ENCODE measurements around the gene DNAJC25.

The DNAJC25 gene

GRCh38 chr9:111678293-111678692 lies 47.2 kb downstream of the DNAJC25 start:
- H3K27ac Mint-ChIP-seq, result no peak overlapping the region
- DNase-seq (ENCODE audit: low spot score in 2 of 2), result no peak
- ATAC-seq, result no peak
- no peak overlapping the region for H3K4me3 Mint-ChIP-seq
- peaks cover 22% of the 10 kb centered on the region for H3K36me3 Mint-ChIP-seq
- H3K9me3 Mint-ChIP-seq, result no peaks in the 10 kb centered on the region
- H3K4me1 Mint-ChIP-seq, result no peaks in the 10 kb centered on the region

DNA sequence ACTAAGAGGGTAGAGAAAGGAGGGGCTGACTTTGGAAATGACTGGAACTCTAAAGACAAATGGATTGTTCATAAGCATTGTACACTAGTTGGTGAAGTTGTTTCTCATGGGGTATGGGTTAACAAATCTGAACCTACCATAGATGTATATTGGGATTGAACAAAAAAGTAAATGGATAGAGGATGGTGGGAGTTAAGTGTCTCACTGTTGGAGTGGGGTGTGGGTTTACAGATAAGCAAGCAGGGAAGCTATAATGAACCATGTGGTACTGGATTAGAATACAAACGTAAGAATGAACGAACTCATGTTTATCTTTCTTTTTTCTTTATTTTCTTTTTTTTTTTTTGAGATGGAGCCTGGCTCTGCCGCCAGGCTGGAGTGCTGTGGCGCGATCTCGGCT lies 48.1 kb downstream of the DNAJC25 start:
- DNase-seq (ENCODE audit: low spot score in 2 of 2) (no peak), ATAC-seq (no peak)
- H3K4me1 Mint-ChIP-seq, result no peaks in the 10 kb centered on the region
- H3K27ac Mint-ChIP-seq, result no peak overlapping the region
- no peak overlapping the region for H3K4me3 Mint-ChIP-seq
- peaks cover 22% of the 10 kb centered on the region for H3K36me3 Mint-ChIP-seq
- no peaks in the 10 kb centered on the region for H3K9me3 Mint-ChIP-seq

DNA sequence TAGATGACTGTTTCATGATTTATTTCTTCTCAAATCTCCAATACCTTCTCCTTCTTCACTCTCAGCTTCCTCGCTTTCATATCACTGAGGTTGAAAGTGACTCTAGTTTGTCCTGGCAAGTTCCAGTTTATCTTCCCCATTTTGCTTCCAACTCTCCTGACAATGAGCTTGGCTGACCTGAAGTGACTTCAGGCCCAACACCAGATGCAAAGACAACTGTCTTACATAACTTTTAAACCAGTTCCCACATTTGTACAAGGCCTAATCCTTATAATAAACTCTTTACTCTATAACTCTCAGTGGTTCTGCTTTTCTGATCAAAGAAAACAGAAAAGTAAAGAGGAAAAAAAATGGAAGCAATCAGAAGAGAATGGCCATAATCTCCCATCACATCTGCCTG lies 52.3 kb downstream of the DNAJC25 start:
- DNase-seq (ENCODE audit: low spot score in 2 of 2), result no peak
- Mint-ChIP-seq H3K4me1 (no peaks in the 10 kb centered on the region), H3K9me3 (no peaks in the 10 kb centered on the region), H3K27ac (no peak overlapping the region), H3K4me3 (no peak overlapping the region), H3K36me3 (peaks cover 3% of the 10 kb centered on the region)
- ATAC-seq, result no peak

GRCh38 chr9:111691672-111692329 lies 60.7 kb downstream of the DNAJC25 start:
- DNase-seq (ENCODE audit: low spot score in 2 of 2) (no peak), ATAC-seq (no peak)
- Mint-ChIP-seq H3K9me3 (no peaks in the 10 kb centered on the region), H3K4me1 (no peaks in the 10 kb centered on the region), H3K36me3 (no peaks in the 10 kb centered on the region), H3K4me3 (no peak overlapping the region), H3K27ac (no peak overlapping the region)

- Mint-ChIP-seq H3K9me3 (no peaks in the 10 kb centered on the region), H3K4me1 (no peaks in the 10 kb centered on the region), H3K4me3 (no peak overlapping the region), H3K27ac (no peak overlapping the region), H3K36me3 (no peaks in the 10 kb centered on the region)
- ATAC-seq, result no peak
- no peak for DNase-seq (ENCODE audit: low spot score in 2 of 2)
Observed at GRCh38 chr9:111696796-111697195, 65.7 kb downstream of the DNAJC25 start.

GRCh38 chr9:111700776-111701175 lies 69.6 kb downstream of the DNAJC25 start:
- Mint-ChIP-seq H3K9me3 (no peaks in the 10 kb centered on the region), H3K27ac (no peak overlapping the region), H3K36me3 (no peaks in the 10 kb centered on the region), H3K4me3 (no peak overlapping the region), H3K4me1 (no peaks in the 10 kb centered on the region)
- DNase-seq (ENCODE audit: low spot score in 2 of 2), result no peak
- no peak for ATAC-seq
